Body of pancreas (tissue), 4 donors: Measurements from ENCODE around the gene DENND1A. TPM values are rescaled to one million over a fixed set of nuclear protein-coding genes. Genes with fewer than 3 reads are reported as not detected.

Source experiments
- ATAC-seq: fragments of 150-250 bp; one replicate; pipeline ENCODE4 v1.9.1; 2016
- DNase-seq, 4 donors: peaks; one replicate each; pipeline ENCODE4 v3.0.0-alpha.2; 2019
- H3K27ac ChIP-seq, 4 donors: fragments of 200-600 bp; sonication (generic); 1 replicate in 3 of 4; 2 replicates in 1 of 4; pipeline versions ENCODE4 v1.5.1 to v1.6.1; 2016 to 2019; ENCODE audit warnings: mild to moderate bottlenecking in 1 of 4, mixed read lengths in 1 of 4, moderate library complexity in 1 of 4
- H3K27me3 ChIP-seq, 2 donors: fragments of 200-600 bp; sonication (generic); one replicate each; pipeline ENCODE4 v1.6.0; 2016; ENCODE audit warnings: mild to moderate bottlenecking in 1 of 2
- H3K36me3 ChIP-seq, 2 donors: fragments of 200-600 bp; sonication (generic); replicated peaks in 1 of 2; 2 replicates each; pipeline ENCODE4 v1.5.1; 2016; ENCODE audit warnings: low read depth in 2 of 2; ENCODE audit not compliant: insufficient read depth in 1 of 2
- H3K4me1 ChIP-seq: fragments of 200-600 bp; sonication (generic); one replicate; pipeline ENCODE4 v1.6.0; 2016
- H3K4me3 ChIP-seq, 2 donors: fragments of 200-600 bp; sonication (generic); 1 replicate in 1 of 2; 2 replicates in 1 of 2; pipeline ENCODE4 v1.5.1; 2016 to 2019
- H3K9me3 ChIP-seq, 3 donors: fragments of 200-600 bp; sonication (generic); 1 replicate in 2 of 3; 2 replicates in 1 of 3; pipeline ENCODE4 v1.5.1; 2016
- CTCF ChIP-seq, 7 experiments: fragments of 450-650 bp in 4 of 7; fragments of 200-600 bp in 3 of 7; sonication (generic) in 3 of 7; IDR thresholded peaks; one replicate each; pipeline ENCODE4 v1.5.1; 2016 to 2019; ENCODE audit warnings: antibody characterized with exemption in 7 of 7
- POLR2A ChIP-seq, 3 donors: fragments of 450-650 bp; IDR thresholded peaks; one replicate each; pipeline ENCODE4 v1.6.1; 2016; ENCODE audit warnings: antibody characterized with exemption in 3 of 3, mild to moderate bottlenecking in 2 of 3
- WGBS, 2 donors: methylation state at CpG; one replicate each; pipeline ENCODE4 v1.1.5; 2017; 5-methylcytosine and 5-hydroxymethylcytosine counted together
- intact Hi-C: fragments of 100-400 bp; cut with DNase I; formaldehyde crosslinking; loops from one replicate; pipeline ENCODE4 v1.15.1; 2023
- total RNA-seq, 2 donors: library from RNA; depleted of rRNA; stranded (reverse); fragments of >200 nt; gene quantifications; one replicate each; pipeline ENCODE4 v1.1.0, GENCODE V29; 2016

DENND1A gene
- total RNA-seq, 2 donors from 2014 or later: 7.6 to 8.6 TPM

DNA sequence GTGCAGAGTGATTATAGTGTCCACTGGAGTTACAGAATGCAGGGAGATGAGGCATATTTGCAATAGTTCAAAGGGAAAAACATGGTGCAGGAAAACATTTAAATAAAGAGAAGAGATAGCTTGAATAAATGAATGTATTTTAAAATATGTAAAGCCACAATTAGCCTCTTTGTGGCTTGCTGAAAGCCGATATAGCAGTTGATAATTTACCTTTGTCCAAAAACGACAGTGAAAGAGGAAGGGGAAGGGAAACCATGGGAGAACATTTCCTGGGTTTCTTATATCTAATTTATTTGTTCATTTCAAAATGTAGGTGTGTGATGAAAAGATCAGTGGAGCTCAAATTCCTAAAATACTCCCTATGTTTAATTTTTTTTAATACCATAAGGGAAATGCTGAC lies 156.1 kb downstream of the DENND1A start:
- ATAC-seq (no peak), DNase-seq (no peak)
- no peaks in the 10 kb centered on the region for H3K4me1 ChIP-seq
- H3K36me3 ChIP-seq: no peaks in the 10 kb centered on the region
- WGBS, 2 donors: 76 to 79% methylated on average over 2 of the region's 2 CpGs
- no peaks in the 10 kb centered on the region for H3K27me3 ChIP-seq
- TF ChIP-seq CTCF (IDR thresholded peaks at IDR 0.05) (no peak), POLR2A (IDR thresholded peaks at IDR 0.05) (no peak)
- intact Hi-C loops: no loop called here
- no peaks in the 10 kb centered on the region for H3K9me3 ChIP-seq
- H3K4me3 ChIP-seq: no peak overlapping the region
- H3K27ac ChIP-seq: no peak overlapping the region

DNA sequence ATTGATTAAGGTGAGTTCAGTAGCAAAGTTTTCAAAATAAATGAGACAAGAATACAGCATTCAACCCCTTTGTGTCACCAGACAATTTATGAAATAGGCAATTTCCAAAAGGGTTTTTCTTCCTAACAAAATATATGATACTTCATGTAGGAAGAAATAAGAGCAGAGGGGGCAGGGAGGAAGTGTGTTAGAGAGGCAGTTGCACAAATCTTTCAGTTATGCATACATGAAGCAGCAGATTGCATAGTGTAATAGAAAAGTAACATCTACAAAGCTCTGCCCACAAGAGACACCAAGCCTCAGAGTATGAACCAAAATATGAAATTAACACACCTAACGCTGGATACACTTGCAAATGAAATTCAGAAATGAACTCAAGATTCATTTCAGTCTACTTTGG lies 157.0 kb downstream of the DENND1A start:
- Histone ChIP-seq H3K4me1 (no peaks in the 10 kb centered on the region), H3K27ac (no peak overlapping the region), H3K9me3 (no peaks in the 10 kb centered on the region), H3K36me3 (no peaks in the 10 kb centered on the region), H3K4me3 (no peak overlapping the region), H3K27me3 (no peaks in the 10 kb centered on the region)
- 84 to 92% methylated on average over 1 of the region's 1 CpG for WGBS, 2 donors
- TF ChIP-seq CTCF (IDR thresholded peaks at IDR 0.05) (no peak), POLR2A (IDR thresholded peaks at IDR 0.05) (no peak)
- ATAC-seq: no peak
- DNase-seq: no peak
- intact Hi-C loops: no loop called here

DNA sequence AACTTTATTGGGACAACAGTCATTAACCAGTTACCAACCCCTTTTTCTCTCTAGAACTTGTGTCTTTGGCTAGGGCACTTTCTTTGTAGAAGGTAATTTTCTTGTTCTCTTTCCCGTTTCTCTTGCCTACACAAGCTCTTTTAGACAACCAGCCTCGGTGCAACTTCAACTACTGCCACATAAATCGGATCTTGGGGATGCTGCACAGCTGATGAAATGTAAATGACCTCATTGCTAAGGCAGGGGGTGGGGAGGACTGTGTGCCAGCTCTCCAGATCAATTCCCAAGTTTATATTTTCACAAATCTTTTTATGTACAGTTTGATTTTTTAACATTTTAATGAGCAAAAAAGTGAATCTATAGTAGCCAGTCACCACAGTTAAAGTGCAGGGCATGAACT lies 157.6 kb downstream of the DENND1A start:
- no peak for ATAC-seq
- Histone ChIP-seq H3K36me3 (no peaks in the 10 kb centered on the region), H3K4me3 (no peak overlapping the region), H3K27ac (no peak overlapping the region), H3K9me3 (no peaks in the 10 kb centered on the region), H3K4me1 (no peaks in the 10 kb centered on the region), H3K27me3 (no peaks in the 10 kb centered on the region)
- 86 to 93% methylated on average over 3 of the region's 3 CpGs for WGBS, 2 donors
- intact Hi-C loops: no loop called here
- TF ChIP-seq POLR2A (IDR thresholded peaks at IDR 0.05): no peak
- no peak for DNase-seq

GRCh38 chr9:123771690-123772089 lies 158.2 kb downstream of the DENND1A start:
- DNase-seq (no peak), ATAC-seq (no peak)
- no peak for TF ChIP-seq POLR2A (IDR thresholded peaks at IDR 0.05)
- no peak for TF ChIP-seq CTCF (IDR thresholded peaks at IDR 0.05)
- WGBS, 2 donors: 89 to 98% methylated on average over 1 of the region's 1 CpG
- H3K4me3 ChIP-seq: no peak overlapping the region
- H3K27ac ChIP-seq: no peak overlapping the region
- intact Hi-C loops: no loop called here
- H3K27me3 ChIP-seq: no peaks in the 10 kb centered on the region
- H3K36me3 ChIP-seq: no peaks in the 10 kb centered on the region
- H3K4me1 ChIP-seq: no peaks in the 10 kb centered on the region
- H3K9me3 ChIP-seq: no peaks in the 10 kb centered on the region

- ATAC-seq: no peak
- no peaks in the 10 kb centered on the region for H3K36me3 ChIP-seq
- no peak overlapping the region for H3K4me3 ChIP-seq
- WGBS, 2 donors: 93 to 96% methylated on average over 6 of the region's 6 CpGs
- TF ChIP-seq POLR2A (IDR thresholded peaks at IDR 0.05) (no peak), CTCF (IDR thresholded peaks at IDR 0.05) (no peak)
- H3K9me3 ChIP-seq: no peaks in the 10 kb centered on the region
- H3K4me1 ChIP-seq: no peaks in the 10 kb centered on the region
- H3K27me3 ChIP-seq: no peaks in the 10 kb centered on the region
- no peak overlapping the region for H3K27ac ChIP-seq
- intact Hi-C loops: no loop called here
- DNase-seq: no peak
Measured at GRCh38 chr9:123769719-123770118, 160.2 kb downstream of the DENND1A start.
